GM21515 (cell line): ENCODE results near the gene ABHD8.

ENCODE experiments used
- ATAC-seq: cut with Tn5 transposase; IDR thresholded peaks from one replicate; pipeline ENCODE4 v1.9.1; 2021; ENCODE audit not compliant: unreplicated experiment

Gene ABHD8, protein sequence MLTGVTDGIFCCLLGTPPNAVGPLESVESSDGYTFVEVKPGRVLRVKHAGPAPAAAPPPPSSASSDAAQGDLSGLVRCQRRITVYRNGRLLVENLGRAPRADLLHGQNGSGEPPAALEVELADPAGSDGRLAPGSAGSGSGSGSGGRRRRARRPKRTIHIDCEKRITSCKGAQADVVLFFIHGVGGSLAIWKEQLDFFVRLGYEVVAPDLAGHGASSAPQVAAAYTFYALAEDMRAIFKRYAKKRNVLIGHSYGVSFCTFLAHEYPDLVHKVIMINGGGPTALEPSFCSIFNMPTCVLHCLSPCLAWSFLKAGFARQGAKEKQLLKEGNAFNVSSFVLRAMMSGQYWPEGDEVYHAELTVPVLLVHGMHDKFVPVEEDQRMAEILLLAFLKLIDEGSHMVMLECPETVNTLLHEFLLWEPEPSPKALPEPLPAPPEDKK

DNA sequence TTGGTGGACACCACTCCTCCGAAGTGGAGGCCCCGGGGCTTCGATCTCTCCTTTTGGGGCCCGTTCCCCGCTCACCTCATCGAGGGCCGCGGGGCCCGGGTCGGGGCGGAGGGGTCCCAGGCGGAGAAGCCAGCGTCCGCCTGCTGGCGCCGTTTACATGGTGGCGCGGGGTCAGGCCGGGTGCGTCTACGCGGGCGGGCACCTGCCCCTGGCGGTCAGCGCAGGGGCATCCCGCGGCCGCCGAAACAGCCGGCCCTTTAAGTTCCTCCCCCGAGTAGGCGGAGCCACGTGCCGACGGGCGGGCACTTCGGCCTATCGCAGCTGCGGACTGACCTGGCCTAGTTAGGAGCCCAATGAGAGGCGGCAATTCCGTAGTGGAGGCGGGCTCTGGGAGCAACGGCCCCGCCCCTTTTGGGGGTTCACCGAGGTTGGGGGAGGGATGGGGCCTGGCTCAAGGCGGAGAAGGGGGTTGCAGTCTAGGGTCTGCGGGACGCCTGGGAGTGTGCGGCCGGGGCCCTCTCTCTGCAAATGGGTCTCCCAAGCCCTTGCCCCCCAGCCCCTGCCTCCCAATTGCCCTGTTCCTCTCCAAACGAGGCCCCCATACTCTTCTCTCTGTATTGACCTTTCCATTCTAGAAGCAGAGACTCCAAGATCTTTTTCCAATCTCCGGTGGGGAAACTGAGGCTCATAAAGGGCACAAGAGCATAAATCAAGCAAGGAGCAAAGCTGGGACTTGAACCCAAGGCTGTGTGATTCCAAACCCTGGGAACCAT, at the start of gene ABHD8:
Gene ABHD8, minus strand, starts transcription at position 259 of the 773 bp plus-strand sequence. CDS start 1,809 bp downstream, outside the sequence.
- ATAC-seq = peak; percentile 49

DNA sequence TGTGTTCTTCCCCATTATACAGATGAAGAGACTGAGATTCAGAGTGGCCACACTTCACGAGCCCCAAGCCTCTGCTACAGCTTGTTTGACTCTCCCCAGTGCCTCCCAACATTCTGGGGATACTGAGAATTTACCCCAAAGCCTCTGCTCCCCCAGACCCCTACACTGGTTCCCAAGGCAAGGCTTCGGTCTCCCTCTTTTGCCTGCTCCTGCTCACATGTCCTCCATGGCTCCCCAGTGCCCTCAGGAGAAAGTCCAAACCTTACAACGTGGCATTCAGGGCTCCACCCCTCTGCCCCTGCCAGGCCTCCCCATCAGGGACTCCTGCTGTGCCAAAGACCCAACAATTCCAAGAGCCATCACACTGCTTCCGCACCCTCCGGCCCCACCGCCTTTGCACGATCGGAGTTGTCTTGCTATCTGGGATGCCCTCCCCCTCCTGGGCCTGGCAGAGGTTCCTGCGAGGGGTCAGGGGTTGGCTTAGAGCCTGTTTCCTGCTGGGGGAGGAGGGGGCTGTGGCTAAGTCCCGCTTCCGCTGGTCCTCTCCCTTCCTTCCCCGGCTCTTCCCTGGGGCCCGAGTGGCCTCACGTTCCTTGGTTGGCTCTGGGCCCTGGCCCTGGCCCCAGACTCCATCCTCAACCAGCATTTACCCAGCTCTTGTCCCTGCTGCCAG, 49.5 kb upstream of the ABHD8 start:
- ATAC-seq = no peak

DNA sequence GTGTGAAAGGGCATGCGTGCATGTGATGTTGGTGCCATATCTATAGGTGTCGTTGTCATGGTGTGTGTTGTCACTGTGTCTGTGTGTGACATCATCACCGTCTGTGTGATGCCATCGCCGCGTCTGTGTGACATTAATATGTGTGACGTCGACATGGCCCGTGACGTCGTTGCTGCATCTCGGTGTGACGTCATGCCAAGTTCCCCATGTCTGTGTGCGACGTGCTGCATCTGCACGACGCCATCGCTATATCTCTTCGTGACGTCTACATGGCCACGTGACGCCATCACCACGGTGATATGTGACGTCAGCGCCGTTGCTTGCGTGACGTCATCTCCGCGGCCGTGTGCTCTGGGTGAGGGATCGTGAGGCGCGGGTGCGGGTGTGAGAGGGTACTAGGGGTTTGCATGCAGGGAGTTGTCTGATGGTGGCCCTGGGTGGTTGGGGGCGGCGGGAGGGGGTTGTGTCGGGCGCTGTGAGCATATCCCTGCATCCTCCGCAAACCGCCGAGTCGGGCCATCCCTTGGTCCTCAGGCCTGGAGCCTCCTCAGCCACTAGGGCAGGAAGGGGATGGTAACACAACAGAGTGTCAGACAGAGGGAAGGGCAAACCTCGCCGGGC, 48.7 kb upstream of the ABHD8 start:
- ATAC-seq = no peak

DNA sequence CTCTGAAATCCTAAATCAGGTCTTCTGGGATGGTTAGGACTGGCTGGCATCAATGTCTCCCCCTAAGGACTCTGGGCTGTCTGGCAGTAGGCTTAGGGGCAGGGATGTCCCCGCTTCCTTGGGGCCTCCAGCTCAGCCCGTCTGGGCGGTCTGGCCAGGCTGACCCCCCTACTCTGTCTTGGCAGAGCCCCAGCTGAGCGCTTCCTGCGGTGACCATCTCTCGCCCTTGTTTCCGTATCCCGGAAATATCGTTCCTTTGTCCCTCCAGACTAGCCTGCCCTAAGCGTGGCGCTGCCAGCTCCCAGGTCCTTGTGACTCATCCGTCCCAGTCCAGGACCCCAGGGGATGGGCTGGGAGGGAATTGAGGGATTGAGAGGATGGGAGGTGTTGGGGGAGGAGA, 45.5 kb upstream of the ABHD8 start:
- no peak for ATAC-seq

DNA sequence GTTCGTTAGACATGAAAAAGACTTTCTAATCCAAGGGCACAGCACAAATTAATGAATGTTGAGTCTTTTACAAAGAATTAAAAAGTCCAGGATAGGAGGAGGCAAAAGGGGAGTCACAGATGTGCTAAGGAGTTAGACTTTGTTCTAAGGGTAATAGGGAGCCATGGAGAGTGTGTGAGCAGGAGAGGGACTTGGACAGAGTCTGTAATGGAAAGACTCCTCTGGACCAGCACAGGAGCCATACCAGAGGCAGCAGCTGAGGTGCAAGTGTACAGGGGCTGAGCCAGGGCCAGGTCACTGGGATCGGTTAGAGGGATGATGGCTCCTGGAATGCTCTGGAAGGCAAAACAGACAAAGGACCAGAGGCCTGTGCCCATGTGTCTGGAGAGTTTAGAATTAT, 44.7 kb upstream of the ABHD8 start:
- ATAC-seq = no peak

DNA sequence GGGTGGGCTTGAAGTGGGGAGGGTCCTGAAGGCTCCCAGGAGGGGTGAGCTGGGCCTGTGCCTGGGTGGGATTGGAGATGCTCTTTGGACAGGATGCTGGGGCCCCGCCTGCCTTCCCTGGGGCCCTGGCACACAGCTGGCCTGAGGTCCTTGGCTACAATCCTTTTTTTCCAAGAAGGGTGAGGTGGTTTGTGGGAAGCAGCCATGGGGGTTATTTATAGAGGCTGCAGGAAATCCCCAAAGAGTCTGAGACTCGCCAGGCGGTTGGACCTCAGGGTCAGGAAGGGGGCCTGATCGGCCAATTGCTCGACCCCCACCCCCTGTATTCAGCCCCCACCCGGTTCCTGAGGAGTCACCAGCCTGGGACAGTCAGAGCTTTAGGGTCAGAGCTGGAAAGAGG, 44.1 kb upstream of the ABHD8 start:
- no peak for ATAC-seq

DNA sequence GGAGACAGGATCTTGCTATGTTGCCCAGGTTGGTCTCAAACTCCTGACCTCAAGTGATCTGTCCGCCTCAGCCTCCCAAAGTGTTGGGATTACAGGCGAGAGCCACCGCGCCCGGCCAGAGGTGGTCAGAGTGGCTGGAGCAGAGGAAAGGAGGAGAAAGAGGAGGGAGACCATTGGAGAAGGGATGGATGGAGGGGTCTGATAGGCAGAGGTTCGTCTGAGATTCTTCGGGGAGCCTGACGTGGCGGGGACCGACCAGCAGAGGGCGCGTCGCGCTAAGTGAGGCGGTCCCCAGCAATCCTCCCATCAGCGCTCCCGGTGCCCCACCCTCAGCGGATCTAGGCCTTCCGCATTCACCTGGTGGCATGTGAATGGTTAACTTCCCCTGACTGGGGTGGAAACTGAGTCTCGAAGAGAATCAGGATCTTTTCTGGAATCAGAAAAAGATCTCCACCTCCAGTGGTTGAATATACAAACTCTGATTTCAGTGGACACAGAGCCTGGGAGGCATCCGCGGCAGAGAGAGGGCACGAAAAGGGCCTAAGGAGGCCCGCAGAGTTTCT, 43.0 kb upstream of the ABHD8 start:
- peak; percentile 62 for ATAC-seq

DNA sequence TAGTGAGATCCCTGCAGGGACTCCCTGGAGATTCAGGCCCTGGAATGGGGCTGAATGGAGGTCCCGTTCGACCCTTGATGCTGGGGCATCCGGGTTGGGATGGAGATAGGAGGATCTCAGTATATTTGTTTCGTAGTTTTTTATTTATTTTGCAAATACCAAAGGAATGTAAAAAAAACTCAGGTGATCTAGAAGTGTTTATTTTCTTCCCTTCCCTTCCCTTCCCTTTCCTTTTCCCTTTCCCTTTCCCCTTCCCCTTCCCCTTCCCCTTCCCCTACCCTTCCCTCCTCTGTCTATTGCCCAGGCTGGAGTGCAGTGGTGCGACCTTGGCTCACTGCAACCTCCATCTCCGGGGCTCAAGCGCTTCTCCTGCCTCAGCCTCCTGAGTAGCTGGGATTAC, 38.6 kb upstream of the ABHD8 start:
- no peak for ATAC-seq

DNA sequence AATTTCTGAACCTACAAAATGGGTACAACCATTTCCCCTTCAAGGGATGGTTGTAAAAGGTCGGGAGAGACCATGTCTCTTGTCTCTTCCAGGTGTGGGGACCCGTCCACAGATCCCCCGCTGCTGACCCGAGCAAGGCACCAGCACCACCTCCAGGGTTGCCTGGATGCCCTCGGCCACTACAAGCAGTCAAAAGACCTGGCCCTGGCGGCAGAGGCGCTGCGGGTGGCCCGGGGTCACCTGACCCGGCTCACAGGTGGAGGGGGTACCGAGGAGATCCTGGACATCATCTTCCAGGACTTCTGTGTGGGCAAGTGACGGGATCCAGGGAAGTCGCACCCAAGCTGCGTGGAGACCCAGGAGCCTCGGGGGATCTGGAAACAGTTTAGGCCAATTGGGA, 38.2 kb upstream of the ABHD8 start:
- ATAC-seq = no peak

DNA sequence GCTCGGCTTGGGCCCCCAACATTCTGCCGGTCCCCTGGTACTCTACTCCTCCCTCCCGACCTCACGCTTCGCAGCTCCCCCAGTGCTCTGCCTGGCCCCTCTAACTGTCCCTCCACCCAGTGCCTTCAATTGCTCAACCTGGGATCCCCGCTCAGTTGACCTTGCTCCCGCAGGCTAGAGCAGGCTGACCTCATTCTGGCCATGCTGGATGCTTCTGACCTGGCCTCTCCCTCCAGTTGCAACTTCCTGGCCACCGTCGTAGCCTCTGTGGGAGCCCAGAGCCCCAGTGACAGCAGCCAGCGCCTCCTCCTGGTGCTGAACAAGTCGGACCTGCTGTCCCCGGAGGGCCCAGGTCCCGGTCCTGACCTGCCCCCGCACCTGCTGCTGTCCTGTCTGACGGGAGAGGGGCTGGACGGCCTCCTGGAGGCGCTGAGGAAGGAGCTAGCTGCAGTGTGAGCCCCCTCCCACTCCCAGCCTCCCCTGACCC, 37.7 kb upstream of the ABHD8 start:
- no peak for ATAC-seq

DNA sequence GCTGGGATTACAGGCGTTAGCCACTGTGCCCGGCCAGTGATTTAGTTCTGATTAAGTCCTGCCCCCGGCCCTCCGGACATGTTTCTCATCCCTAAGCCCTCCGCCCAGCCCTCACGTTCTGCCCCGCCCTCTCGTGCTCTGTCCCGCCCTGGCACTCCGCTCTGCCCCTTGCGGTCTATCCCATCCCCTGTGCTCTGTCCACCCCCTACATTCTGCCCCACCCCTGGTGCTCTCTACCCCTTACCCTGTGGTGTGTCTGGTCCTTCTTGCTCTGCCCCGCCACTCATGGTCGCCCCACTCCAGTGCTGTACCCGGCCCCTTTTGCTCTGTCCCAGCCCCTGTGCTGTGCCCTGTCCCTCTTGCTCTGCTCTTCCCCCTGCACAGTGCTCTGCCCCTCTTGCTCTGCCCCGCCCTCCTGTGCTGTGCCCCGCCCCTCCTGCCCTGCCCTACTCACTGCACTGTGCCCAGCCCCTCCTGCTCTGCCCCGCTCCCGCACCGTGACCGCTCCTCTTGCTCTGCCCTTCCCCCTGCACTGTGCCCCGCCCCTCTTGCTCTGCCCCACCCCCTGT, 37.2 kb upstream of the ABHD8 start:
- ATAC-seq = no peak

DNA sequence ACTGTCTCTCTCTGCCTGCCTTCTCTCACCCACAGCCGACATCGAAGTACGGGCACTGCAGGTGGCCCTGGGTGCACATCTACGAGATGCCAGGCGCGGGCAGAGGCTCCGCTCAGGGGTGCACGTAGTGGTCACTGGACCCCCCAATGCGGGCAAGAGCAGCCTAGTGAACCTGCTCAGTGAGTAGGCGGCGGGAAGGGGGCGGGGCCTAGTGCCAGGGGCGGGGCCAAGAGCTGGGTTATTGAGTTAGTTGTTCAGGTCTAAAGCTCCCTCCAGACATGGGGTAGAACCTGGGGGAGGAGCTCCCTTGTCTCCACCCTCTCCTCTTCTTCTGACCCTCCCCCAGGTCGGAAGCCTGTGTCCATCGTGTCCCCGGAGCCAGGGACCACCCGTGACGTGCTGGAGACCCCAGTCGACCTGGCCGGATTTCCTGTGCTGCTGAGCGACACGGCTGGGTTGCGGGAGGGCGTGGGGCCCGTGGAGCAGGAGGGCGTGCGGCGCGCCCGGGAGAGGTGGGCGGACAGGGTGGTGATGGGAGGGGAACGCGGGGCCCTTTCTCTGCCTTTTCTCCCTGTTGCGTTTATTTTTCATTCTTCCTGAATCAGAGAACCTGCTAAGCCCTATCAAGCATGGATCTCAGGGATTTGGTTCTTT, 36.0 kb upstream of the ABHD8 start:
- ATAC-seq = no peak

DNA sequence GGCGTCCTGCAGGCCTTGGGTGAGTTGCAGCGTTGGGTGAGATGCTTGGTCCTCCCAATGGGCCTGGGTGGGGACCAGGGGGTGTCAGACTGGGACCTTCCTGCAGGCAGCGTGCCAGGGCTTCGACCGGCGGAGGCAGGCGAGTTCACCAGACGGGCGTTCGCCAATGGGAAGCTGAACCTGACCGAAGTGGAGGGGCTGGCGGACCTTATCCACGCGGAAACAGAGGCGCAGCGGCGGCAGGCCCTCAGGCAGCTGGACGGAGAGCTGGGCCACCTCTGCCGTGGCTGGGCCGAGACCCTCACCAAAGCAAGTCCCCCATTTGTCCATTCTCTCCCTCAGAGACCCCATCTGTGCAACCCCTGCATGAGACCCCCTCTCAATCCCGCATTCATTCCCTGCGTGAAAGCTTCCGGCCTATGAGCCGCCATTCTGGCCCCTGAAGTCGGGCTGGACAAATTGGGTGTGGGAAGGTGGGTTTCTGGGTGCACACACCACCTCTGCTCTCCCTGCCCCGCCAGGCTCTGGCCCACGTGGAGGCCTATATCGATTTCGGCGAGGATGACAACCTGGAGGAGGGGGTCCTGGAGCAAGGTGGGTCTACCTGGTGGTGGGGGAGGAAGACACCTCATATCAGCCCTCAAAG, 35.3 kb upstream of the ABHD8 start:
- no peak for ATAC-seq

DNA sequence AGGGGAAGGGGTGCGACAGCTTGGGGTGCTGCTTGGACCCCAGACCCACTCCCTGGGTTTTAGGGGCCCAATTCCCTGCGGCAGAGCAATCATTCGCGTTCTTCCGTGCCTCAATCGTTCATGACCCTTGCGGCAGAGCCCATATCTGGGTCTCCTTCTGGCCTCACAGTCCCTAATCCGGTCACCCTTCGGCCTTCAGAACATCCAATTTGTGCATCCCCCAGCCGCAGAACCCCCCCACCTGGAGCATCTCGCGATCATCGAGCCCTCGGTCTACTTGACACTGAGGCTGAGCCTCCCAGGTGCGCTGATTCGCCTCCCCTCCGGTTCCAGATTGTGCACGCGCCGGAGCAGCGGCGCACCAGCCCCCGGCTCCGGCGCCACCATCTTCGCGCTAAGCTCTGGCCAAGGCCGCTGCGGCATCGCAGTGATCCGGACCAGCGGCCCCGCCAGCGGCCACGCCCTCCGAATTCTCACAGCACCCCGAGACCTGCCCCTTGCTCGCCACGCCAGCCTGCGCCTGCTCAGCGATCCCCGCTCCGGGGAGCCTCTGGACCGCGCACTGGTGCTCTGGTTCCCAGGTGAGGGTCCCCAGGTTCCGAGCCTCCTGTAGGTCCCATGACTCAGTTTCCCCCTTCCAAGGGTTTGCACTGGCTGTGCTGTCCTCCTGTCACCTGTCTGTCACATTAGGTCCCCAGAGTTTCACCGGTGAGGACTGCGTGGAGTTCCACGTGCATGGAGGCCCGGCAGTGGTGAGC, 34.6 kb upstream of the ABHD8 start:
- ATAC-seq = peak; percentile 2

DNA sequence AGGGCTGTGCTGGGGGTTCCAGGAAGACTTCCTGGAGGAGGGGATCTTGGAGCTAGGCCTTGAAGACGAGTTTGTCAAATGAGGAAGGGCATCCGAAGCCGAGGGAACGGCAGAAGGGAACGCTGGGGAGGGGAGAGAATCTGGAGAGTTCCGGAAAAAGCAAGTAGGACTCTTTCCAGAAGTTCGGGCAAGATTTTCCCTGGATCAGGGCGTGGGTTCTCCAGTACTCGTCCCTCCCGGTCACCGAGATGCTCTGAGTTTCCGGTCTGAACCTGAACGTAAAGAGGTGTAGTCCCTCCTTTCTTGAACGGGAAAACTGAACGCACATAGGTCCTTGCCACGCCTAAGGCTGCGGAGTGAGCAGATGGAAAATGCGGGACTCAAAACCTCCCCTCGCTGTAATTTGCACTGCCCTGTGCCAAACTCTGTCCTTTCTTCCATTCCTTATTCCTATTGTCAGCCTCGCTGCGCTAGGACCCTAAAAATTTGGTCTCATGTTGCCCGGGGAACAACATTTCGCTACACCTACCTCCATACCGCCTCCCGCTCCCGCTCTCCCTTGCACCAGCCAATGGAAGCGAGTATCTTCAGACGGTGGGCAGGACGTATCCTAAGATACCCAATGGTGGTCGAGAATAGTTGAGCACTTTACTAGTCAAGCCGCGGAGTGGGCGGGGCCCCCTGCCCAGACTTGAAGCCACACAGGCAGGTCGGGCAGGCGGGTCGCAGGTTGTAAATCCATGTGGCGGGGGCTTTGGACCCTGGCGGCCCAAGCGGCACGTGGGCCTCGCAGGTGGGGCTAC, 33.8 kb upstream of the ABHD8 start, which contains the start of gene GTPBP3:
Gene GTPBP3, plus strand, starts transcription at position 682 of the 803 bp plus-strand sequence. Its CDS starts 59 bp downstream, at position 741.
- peak; percentile 74 for ATAC-seq

DNA sequence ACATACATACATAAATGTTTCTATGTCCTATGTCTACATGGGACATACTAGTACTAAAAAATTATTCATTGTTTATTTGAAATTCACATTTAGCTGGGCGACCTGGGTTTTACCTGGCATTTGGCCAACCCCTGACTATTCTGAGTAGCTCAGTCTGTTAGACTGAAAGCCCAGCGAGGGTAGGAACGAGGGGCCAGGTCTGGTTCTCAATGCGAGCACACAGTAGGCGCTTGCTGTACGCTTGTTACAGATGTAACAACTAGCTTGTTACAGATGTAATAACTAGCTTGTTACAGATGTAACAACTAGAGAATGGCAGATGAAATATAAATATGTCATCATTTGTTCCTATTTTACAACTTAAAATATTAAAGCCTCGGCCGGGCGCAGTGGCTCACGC, 32.4 kb upstream of the ABHD8 start:
- no peak for ATAC-seq
